GM21529 (cell line): ENCODE data around the gene ARL15.

Experiments
- ATAC-seq: cut with Tn5 transposase; IDR thresholded peaks from one replicate; pipeline ENCODE4 v1.9.1; 2021; ENCODE audit not compliant: unreplicated experiment

Gene ARL15

GRCh38 chr5:54315736-54316528 lies 5.6 kb upstream of the ARL15 start:
- ATAC-seq: no peak

GRCh38 chr5:54313311-54314270 lies 3.2 kb upstream of the ARL15 start:
- no peak for ATAC-seq

DNA sequence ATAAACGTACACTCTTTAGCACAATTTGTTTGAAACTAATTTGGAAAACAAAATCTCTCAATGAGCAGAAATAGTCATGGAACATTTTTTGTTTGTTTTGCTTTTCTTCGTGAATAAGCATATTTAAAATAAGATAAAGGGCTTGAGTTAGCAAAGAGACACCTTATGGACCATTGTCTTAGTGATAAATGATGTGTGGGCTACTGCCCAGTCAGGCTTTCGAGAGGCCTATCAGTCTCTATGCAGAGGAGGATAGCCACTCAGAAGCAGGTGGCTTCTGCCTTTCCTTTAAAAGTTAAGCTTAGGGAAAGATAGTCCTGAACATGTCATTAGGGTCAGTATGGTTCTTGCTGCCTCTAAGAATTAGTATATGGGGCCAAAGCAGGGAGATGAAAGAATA lies 2.1 kb upstream of the ARL15 start:
- ATAC-seq: no peak

DNA sequence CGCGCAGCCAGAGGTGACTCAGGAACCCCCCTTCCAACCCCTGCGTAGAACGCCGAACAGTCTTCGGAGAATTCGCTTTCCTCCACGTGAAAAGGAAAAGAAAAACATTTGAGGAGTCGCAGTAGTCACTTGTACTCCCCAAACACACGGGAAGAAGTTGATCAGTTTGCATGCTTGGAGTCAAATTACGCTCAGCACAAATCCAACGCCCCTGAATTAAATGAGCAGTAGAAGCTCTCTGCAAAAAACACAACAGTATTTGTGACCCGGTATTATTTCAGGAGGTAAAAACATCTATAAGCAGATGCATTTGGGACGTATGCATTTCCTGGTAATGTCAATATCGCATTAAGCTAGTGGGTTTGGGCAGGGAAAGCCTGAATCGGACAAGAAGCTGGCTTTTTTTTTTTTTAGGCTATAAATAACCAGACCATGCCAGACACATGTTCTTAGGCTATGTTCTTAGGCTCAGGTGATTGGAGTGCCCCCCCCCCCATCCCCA lies 854 bp upstream of the ARL15 start:
- ATAC-seq: no peak

DNA sequence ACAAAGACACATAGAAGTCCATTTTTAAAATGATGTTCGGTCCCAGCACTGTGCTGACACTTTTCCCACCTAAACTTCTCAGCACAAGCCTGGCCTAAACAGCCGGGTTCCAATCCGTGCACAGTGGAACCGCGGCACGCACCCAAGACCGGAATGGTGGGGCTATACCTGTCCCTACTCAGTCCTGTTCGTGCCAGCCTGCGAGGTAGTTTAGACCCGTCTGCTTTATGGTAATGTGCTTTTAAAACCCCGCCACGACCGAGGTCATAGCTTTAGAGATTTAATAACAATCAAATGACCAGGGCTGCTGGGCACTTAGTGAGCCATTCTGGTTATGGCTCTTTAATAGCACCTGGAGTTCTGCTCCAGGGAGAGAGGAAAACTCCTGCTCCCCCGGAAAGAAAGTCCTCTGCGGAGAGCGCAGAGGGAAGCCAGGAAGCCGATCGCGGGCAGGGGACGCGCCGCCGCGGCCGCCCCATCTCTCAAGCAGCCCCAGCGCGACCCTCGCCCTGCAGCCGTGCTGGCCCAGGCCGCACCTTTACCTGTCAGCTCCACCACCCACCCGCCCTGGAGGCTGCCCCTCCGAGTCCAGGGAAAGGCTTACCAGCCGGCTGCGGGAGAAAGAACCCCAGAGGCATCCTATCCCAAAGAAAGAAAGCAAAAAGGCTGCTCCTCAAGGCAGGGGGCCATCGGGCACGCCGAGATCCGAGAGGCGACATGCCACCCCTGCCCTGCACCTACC lies 511 bp downstream of the ARL15 start:
- peak; percentile 23 for ATAC-seq

GRCh38 chr5:54309276-54309675 lies 1.1 kb downstream of the ARL15 start:
- ATAC-seq: no peak

DNA sequence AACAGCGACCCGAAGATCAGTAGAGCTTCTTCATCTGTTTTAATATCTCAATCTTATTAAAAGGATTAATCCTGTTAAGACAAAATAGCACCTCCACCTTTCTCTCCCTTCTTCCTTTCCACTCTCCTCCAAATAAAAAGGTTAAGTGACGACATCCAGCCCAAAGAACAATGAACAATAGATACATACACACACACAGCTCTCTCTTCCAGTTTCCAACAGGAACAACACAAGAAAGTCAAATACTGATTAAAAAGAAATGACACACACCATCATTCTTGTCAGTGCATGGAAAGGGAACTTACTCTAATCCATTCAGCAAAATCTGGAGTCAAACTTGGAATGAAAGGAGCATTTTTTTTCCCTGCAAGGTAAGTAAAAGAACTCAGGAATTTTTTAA lies 2.8 kb downstream of the ARL15 start:
- no peak for ATAC-seq

- ATAC-seq: no peak
Observed at GRCh38 chr5:54306893-54307292, 3.5 kb downstream of the ARL15 start.

DNA sequence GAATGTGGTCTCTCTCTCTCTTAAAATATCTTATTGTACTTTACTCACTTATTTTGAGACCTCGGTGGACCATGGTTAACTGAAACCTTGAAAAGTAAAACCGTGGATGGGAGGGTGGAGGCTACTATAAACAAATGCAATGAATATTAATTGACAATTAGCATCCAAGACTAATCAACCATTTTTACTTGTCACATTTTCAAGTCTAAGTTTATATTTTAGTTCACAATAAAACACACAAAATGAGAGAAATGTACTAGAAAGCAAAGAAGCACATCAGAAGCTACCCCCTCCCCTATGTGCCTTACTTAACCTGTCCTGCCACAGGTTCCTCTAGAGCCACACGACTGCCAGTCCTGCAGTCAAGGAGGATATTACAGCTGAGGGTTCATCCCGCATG lies 4.6 kb downstream of the ARL15 start:
- ATAC-seq: no peak

- no peak for ATAC-seq
Observed at GRCh38 chr5:54304040-54304439, 6.3 kb downstream of the ARL15 start.

DNA sequence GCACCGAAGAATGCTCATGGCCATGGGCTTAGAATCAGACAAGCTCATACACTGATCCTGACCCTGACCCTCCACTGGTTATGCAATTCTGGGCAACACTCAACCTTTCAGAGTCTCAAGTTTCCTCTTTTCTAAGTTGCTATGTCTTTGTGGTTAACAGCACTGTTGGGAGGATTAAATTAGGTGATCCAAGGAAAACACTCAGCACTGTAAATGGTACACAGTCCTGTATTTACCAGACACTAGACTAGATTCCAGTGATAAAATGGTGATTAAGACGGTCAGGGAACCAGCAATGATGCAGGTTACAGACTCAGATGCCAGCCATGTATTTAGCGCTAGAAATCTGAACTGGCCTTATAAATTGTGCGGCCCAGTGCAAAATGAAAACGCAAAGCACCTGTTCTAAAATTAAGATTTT lies 8.1 kb downstream of the ARL15 start:
- ATAC-seq: no peak

DNA sequence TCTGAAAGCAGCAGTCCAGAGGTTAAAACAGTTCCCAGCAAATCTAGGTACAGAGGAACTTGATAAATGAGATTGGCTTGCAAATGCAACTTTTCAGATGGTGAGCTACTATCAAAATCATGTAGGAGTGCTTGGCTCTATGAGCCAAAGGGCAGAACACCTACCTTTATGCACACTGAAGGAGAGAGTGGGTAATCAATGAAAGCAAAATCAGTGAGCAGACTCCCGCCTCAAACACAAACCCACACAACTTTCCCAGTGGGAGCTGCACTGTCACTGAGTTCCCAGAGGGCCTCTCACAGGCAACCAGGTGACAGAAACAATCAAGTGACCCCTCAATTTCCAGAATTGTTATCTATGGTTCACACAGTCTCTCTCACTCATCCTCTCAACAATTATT lies 8.5 kb downstream of the ARL15 start:
- ATAC-seq: no peak

DNA sequence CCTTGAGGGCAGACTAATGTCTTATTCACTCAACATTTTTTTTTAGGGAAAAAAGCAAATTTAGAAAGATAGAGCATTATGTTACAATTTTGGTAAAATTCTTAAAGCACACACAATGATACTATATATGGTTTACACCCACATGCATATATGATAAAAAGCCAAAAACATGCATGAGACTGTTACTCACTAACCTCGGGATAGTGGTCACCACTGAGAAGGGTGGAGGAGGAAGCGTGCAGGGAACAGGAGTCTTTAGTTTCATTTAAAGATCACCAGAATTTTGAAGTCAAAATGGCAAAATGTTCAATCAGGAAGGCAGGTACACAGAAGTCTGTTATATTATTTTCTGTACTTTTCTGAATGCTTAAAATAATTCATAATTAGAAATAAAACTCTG lies 9.2 kb downstream of the ARL15 start:
- no peak for ATAC-seq

GRCh38 chr5:54298947-54299346 lies 11.4 kb downstream of the ARL15 start:
- no peak for ATAC-seq

GRCh38 chr5:54296386-54296785 lies 14.0 kb downstream of the ARL15 start:
- no peak for ATAC-seq

GRCh38 chr5:54295651-54296276 lies 14.6 kb downstream of the ARL15 start:
- ATAC-seq: no peak

DNA sequence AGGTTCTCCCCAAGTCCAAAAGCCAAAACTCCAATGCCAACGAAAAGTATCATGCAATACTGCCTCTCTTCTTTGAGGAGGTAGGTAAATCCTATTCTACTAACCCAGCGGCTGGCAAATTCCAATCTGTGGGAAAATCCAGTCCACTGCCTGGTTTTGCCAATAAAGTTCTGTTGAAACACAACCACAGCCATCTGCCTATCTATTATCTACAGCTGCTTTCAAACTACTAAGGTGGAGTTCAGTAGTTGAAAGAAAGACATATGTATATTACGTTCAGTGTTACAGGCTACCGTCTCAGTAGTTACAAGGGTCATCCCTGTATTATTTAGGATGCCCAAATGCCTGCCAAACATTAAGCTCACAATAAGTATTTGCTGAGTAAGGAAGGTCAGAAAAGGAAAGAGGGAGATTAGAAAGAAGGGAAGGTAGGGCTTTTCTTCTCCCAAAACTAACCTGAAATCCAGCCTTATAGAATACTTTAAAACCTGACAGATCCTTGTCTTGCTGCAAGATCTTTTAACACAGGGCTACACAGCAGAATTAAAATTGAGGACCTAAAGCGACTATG lies 16.2 kb downstream of the ARL15 start:
- ATAC-seq: no peak

- no peak for ATAC-seq
Observed at GRCh38 chr5:54292866-54293265, 17.5 kb downstream of the ARL15 start.

- no peak for ATAC-seq
Observed at GRCh38 chr5:54291498-54291897, 18.9 kb downstream of the ARL15 start.

- ATAC-seq: no peak
Observed at GRCh38 chr5:54289769-54290168, 20.6 kb downstream of the ARL15 start.
